WI38 (cell line): ENCODE data around the gene KIF25.

Experiments used
- H3K4me3 ChIP-seq: 2 replicates; pipeline ENCODE4 v1.5.1; 2011; ENCODE audit warnings: low read depth, mild to moderate bottlenecking, control low read depth, low read length
- TF ChIP-seq, protein P1 (sequence below): IDR thresholded peaks from 2 replicates; pipeline ENCODE4 v1.5.1; 2012; ENCODE audit warnings: low read depth, mild to moderate bottlenecking, control low read depth, low read length

Gene KIF25

DNA sequence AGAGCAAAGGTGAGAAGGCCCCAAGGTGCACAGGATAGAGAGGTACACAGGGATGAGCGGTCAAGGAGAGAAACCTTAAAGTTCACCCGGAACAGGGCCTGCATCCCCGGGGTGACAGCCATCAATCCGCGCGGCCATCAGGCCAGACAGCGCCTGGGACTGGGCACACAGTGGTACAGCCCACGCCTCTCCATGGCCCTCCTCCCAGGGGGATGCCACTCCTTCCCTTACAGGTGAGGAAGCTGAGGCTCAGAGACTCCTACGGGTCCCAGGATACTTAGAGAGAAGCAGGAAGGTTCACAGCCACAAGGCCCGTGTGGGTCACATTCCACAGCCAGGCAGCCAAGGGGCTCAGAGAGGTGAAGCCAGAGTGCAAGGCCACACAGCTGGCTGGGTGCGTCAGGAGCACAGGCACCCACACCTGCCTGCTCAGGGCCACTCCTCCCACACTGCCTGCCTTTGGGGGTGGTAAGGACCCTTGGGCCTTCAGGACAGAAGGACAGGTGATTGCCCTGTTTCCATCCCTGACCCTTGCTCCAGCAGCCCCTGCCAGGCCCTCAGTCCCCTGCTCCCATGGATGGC, 66.8 kb downstream of the KIF25 start:
- no peak overlapping the region for H3K4me3 ChIP-seq
- TF ChIP-seq, protein P1, sequence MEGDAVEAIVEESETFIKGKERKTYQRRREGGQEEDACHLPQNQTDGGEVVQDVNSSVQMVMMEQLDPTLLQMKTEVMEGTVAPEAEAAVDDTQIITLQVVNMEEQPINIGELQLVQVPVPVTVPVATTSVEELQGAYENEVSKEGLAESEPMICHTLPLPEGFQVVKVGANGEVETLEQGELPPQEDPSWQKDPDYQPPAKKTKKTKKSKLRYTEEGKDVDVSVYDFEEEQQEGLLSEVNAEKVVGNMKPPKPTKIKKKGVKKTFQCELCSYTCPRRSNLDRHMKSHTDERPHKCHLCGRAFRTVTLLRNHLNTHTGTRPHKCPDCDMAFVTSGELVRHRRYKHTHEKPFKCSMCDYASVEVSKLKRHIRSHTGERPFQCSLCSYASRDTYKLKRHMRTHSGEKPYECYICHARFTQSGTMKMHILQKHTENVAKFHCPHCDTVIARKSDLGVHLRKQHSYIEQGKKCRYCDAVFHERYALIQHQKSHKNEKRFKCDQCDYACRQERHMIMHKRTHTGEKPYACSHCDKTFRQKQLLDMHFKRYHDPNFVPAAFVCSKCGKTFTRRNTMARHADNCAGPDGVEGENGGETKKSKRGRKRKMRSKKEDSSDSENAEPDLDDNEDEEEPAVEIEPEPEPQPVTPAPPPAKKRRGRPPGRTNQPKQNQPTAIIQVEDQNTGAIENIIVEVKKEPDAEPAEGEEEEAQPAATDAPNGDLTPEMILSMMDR, result no peak

DNA sequence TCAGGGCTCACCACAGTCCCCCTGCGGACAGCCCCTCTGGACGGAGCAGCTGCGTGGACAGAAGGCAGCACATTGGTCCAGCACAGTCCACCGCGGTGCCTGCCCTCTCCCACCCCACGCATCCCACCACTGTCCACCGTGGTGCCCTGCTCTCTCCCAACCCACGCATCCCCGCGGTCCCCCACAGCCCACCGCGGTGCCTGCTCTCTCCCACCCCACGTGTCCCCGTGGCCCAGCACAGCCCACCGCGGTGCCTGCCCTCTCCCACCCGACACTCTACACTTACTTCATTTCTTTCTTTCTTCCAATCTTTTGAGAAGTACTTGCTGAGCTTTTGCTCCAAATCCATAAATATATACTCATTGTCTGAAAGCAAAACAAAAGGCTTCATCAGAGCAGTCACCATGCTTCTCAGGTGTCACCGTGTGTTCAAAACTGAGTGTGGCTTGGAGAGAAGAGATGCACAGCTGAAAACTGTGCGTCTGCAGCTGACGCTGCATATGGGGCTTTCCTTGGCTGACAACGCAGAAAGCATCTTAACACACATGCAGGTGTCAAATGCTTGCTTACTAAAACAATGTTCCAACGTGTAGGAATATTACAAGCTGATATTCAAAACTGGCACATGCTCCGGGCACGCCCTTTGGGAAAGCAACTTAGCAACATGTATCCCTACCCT, 69.7 kb downstream of the KIF25 start:
- no peak overlapping the region for H3K4me3 ChIP-seq
- TF ChIP-seq, protein P1, result no peak

DNA sequence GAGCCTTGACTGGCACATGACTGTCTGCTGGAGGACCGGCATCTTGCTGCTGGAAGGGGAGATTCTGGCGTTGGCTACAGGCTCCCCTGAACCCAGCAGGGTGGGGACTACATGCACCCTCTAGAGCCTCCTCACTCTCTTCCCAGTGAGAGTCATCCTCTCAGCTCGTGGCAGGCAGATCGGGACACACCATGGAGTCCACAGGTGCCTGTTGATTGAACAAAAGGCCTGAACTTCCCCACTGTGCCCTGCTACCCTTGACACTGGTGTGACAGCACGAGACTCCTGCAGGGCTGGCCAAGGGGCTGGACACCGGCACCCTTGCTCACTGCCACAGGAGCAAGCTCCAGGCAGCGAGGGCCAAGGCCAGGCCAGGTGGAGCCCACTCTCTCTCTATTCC, 73.3 kb downstream of the KIF25 start:
- H3K4me3 ChIP-seq, result no peak overlapping the region
- TF ChIP-seq, protein P1, result no peak

DNA sequence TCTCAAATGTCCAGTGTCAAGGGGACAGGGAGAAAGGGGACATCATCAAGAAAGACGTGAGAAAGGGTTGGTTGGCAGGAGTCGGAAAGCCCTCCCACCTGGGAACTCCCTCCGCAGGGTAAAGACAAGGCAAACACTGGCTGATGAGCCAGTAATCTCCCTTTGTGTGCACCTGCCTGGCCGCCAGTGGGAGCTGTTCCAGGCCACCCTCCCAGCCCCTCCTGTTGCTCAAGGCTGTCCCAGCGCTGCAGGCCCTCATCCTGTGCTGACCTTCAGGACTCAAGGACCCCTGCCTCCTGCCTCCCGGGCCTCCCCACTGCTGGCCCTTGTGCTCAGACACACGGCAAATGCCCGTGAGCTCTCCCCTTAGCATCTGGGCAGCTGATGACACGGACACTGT, 74.1 kb downstream of the KIF25 start:
- H3K4me3 ChIP-seq, result no peak overlapping the region
- TF ChIP-seq, protein P1, result no peak

DNA sequence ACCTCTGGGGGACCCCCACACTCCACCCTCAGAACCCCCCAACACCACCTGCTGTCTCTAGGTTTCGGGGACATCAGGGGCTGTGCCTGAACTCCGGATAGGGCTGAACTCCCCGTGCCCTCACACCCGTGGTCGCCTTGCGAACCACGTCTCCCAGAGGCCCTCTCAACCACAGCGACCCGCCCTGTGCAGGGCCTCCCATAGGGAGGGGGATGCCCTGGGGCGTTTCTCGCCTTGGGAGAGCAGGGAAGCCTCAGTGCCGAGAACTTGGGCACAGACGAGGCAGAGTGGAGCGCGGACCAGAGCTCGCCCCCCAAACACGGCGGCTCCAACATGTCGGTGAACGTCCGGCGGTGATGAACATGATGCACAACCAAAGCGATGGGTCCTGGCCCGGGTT, 74.8 kb downstream of the KIF25 start:
- no peak overlapping the region for H3K4me3 ChIP-seq
- TF ChIP-seq, protein P1, result no peak

DNA sequence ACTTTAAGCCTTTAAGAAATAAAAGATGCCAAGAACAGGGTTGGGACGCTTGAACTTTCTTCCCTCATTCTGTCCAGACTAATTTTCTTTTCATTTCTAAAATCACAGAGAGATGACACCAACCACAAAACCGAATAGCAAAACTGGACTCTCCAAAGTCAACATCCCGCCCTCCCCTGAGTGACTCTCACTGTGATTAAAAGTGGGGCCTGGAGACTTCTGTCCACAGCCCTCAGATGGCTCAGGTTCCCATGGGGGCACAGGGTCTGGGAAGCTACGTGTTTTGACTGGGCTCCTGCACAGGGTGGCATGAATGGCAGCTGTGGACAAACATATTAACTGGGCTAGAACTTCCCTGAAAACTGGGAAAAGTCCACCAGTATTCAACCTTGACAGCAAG, 75.3 kb downstream of the KIF25 start:
- TF ChIP-seq, protein P1, result no peak
- no peak overlapping the region for H3K4me3 ChIP-seq

DNA sequence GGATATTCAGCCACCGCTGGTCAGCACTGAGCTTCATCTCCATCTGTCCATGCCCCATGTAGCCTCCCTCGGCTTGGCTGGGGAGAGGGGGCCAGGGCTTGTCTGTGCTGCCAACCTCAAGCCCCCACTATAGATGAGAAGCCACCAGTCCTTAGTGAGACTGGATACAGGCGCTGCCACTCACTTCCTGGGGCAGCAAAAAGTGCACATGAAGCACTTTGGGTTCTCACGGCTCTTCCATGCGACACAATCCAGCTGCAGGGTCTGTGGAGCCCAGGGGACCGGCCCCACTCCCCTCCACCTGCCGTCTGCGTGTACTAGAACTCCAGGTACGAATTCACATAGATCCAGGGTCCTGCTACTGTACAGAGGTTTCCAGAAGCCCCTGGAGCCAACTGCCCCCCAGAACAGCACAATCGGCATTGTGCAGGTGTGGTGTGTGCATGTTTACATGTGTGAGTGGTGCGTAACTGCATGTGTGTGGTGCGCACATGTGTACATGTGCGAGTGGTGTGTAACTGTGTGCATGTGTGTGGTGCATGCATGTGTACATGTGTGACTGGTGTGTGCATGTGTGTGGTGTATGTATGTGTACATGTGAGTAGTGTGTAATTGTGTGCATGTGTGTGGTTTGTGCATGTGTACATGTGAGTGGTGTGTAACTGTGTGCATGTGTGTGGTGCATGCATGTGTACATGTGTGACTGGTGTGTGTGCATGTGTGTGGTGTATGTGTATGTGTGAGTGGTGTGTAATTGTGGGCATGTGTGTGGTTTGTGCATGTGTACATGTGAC, 76.7 kb downstream of the KIF25 start:
- TF ChIP-seq, protein P1, result no peak
- no peak overlapping the region for H3K4me3 ChIP-seq
